DOHH2 (cell line): ENCODE data around the gene GPR183.

Experiments used
- H3F3A ChIP-seq: fragments of 200-600 bp; sonication (generic), shearing (Covaris generic); 2 replicates; pipeline ENCODE4 v1.6.0; 2016; ENCODE audit warnings: antibody characterized with exemption, mild to moderate bottlenecking; ENCODE audit not compliant: control insufficient read depth, insufficient read depth
- H3K27ac ChIP-seq: fragments of 200-600 bp; sonication (generic); 2 replicates; pipeline ENCODE4 v1.5.1; 2014; ENCODE audit warnings: low read depth, mild to moderate bottlenecking, low read length, moderate library complexity
- H3K27me3 ChIP-seq: fragments of 200-600 bp; sonication (generic); 2 replicates; pipeline ENCODE4 v1.6.1; 2014; ENCODE audit warnings: mild to moderate bottlenecking, low read length, mixed read lengths; ENCODE audit not compliant: control insufficient read depth
- H3K36me3 ChIP-seq: fragments of 200-600 bp; sonication (generic); 2 replicates; pipeline ENCODE4 v1.6.1; 2014; ENCODE audit warnings: mild to moderate bottlenecking, low read length, moderate library complexity, mixed read lengths; ENCODE audit not compliant: control insufficient read depth
- H3K4me1 ChIP-seq: fragments of 200-600 bp; sonication (generic); 2 replicates; pipeline ENCODE4 v1.6.1; 2014; ENCODE audit warnings: mild to moderate bottlenecking, low read length, mixed read lengths; ENCODE audit not compliant: control insufficient read depth
- H3K4me2 ChIP-seq: fragments of 200-600 bp; sonication (generic); 2 replicates; pipeline ENCODE4 v1.6.0; 2014; ENCODE audit warnings: mild to moderate bottlenecking, low read length, moderate library complexity
- H3K4me3 ChIP-seq: fragments of 200-600 bp; sonication (generic); 2 replicates; pipeline ENCODE4 v1.5.1; 2014; ENCODE audit warnings: mild to moderate bottlenecking, low read length, mixed read lengths
- H3K79me2 ChIP-seq: fragments of 200-600 bp; sonication (generic); 2 replicates; pipeline ENCODE4 v1.6.1; 2014; ENCODE audit warnings: mild to moderate bottlenecking, low read length, mixed read lengths; ENCODE audit not compliant: control insufficient read depth
- H3K9me2 ChIP-seq: fragments of 200-600 bp; sonication (generic); replicated peaks from 2 replicates; pipeline ENCODE4 v1.6.1; 2014; ENCODE audit warnings: mild to moderate bottlenecking, low read length, mixed read lengths; ENCODE audit not compliant: control insufficient read depth
- H3K9me3 ChIP-seq: fragments of 200-600 bp; sonication (generic); 2 replicates; pipeline ENCODE4 v1.6.1; 2014; ENCODE audit warnings: antibody characterized with exemption, low read length, mixed read lengths; ENCODE audit not compliant: control insufficient read depth, insufficient read depth
- H4K20me1 ChIP-seq: fragments of 200-600 bp; sonication (generic); 2 replicates; pipeline ENCODE4 v1.6.0; 2014; ENCODE audit warnings: low read depth, mild to moderate bottlenecking, antibody characterized with exemption, low read length, moderate library complexity; ENCODE audit not compliant: control insufficient read depth, insufficient read depth
- EZH2phosphoT487 ChIP-seq: fragments of 200-600 bp; sonication (generic); IDR thresholded peaks from 2 replicates; pipeline ENCODE4 v1.6.1; 2017; ENCODE audit warnings: borderline replicate concordance, mild to moderate bottlenecking, antibody characterized with exemption, low read length, moderate library complexity, mixed read lengths
- TF ChIP-seq, protein P1 (sequence below): fragments of 200-600 bp; sonication (generic); IDR thresholded peaks from one replicate; pipeline ENCODE4 v1.5.1; 2014; ENCODE audit warnings: antibody characterized with exemption, mild to moderate bottlenecking, low read depth, low read length; ENCODE audit not compliant: poor library complexity, severe bottlenecking

Gene GPR183

DNA sequence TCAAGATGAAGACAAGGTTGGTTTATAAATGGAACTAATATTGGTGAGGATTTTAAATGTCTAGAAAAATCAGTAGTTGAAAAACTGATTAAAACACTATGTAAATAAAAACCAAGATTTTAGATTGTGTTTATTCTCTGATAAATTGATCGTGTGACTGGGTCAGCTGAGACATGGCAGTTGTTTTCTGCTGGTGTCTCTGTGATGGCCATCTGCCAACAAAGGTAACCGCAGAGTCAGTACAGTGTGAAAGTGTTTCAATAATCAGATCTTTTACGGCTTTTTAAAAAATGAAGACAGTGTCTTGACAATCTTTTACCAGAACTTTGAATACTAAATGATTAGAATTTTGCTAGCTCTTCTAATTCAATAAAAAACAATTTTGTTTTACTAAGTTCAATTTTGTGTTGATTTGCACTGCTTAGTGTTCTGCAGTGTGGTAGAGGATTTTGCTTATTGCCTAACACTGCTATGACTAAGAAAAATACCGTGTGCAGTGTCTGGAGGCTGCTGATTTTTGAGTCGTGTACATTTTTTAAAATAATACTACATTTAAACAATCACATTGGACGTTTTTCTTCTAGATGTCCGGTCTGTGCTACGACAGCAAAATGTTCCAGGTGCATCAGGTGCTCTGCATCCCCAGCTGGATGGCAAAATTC lies 32.7 kb upstream of the GPR183 start:
- Histone ChIP-seq H3K27ac (no peak overlapping the region), H3K9me3 (no peaks in the 10 kb centered on the region), H3K79me2 (no peaks in the 10 kb centered on the region), H3K9me2 (no peaks in the 10 kb centered on the region), H3K4me3 (no peak overlapping the region), H3F3A (no peaks in the 10 kb centered on the region), H3K27me3 (no peaks in the 10 kb centered on the region), H3K4me2 (no peak overlapping the region), H3K36me3 (peaks cover 29% of the 10 kb centered on the region), H3K4me1 (0 out of 2 replicates have a peak, but pooled peaks cover 3% of the 10 kb centered on the region), H4K20me1 (no peaks in the 10 kb centered on the region)
- TF ChIP-seq EZH2phosphoT487 = no peak
- TF ChIP-seq, protein P1, sequence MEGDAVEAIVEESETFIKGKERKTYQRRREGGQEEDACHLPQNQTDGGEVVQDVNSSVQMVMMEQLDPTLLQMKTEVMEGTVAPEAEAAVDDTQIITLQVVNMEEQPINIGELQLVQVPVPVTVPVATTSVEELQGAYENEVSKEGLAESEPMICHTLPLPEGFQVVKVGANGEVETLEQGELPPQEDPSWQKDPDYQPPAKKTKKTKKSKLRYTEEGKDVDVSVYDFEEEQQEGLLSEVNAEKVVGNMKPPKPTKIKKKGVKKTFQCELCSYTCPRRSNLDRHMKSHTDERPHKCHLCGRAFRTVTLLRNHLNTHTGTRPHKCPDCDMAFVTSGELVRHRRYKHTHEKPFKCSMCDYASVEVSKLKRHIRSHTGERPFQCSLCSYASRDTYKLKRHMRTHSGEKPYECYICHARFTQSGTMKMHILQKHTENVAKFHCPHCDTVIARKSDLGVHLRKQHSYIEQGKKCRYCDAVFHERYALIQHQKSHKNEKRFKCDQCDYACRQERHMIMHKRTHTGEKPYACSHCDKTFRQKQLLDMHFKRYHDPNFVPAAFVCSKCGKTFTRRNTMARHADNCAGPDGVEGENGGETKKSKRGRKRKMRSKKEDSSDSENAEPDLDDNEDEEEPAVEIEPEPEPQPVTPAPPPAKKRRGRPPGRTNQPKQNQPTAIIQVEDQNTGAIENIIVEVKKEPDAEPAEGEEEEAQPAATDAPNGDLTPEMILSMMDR = no peak

DNA sequence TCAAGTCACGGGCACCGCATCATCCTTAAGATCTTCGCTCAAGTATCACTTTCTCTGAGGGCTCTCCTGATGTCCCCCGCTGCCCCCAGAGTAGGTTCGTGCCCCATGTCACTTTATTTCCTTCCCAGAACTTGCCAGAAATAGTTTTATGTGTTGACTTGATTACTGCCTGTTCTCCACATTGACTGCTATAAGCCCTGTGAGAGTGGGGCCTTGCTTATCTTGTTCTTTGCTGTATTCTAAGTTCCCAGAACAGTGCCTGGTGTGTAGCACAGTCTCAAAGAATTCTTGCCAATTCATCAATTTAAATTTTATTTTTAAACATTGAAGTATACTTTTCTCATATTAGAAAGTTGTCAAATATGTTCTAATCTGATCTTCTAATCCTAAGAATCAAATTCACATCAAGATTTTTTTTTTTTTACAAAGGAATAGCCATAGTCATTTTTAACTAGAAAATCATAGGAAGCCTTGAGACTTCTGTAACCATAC lies 32.1 kb upstream of the GPR183 start:
- Histone ChIP-seq H3K4me1 (0 out of 2 replicates have a peak, but pooled peaks cover 3% of the 10 kb centered on the region), H4K20me1 (no peaks in the 10 kb centered on the region), H3K4me3 (no peak overlapping the region), H3K36me3 (peaks cover 25% of the 10 kb centered on the region), H3K4me2 (no peak overlapping the region), H3K9me2 (no peaks in the 10 kb centered on the region), H3K27me3 (no peaks in the 10 kb centered on the region), H3K9me3 (no peaks in the 10 kb centered on the region), H3K27ac (no peak overlapping the region), H3F3A (no peaks in the 10 kb centered on the region), H3K79me2 (no peaks in the 10 kb centered on the region)
- TF ChIP-seq, protein P1 = no peak
- TF ChIP-seq EZH2phosphoT487 = no peak

DNA sequence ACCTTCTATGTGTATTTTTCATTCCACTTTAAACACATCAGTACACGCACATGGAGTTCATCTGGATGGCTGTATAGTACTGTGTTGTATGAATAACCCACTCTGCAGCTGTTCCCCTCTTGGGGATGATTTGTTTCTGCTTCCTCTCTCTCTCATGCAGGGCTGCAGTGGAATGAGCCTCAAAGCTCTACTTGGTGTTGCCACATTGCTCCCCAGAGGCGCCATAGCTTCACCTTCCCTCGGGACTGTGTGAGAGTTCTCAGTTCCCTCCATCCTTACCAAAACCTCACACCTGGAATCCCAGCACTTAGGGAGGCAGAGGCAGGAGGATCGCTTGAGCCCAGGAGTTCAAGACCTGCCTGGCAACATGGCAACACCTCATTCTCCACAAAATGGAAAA lies 28.4 kb upstream of the GPR183 start:
- Histone ChIP-seq H3F3A (no peaks in the 10 kb centered on the region), H3K27ac (no peak overlapping the region), H3K4me3 (no peak overlapping the region), H3K9me3 (no peaks in the 10 kb centered on the region), H3K36me3 (peaks cover 5% of the 10 kb centered on the region), H3K4me1 (0 out of 2 replicates have a peak, but pooled peaks cover 3% of the 10 kb centered on the region), H3K9me2 (no peaks in the 10 kb centered on the region), H4K20me1 (no peaks in the 10 kb centered on the region), H3K79me2 (no peaks in the 10 kb centered on the region), H3K27me3 (no peaks in the 10 kb centered on the region), H3K4me2 (no peak overlapping the region)
- TF ChIP-seq, protein P1 = no peak
- TF ChIP-seq EZH2phosphoT487 = no peak
